CD4-positive, CD25-positive, alpha-beta regulatory T cell (primary cell): ENCODE data around the gene TMEM225. TPM values are rescaled to one million over a fixed set of nuclear protein-coding genes. Genes with fewer than 3 reads are reported as not detected.

Experiments
- ATAC-seq, 2 donors: fragments of 150-1000 bp; cut with Tn5 transposase; one replicate each; pipeline ENCODE4 v1.10.0; 2021; ENCODE audit warnings: low read depth in 2 of 2, moderate number of reproducible peaks in 2 of 2, moderate library complexity in 1 of 2
- DNase-seq, 3 donors: peaks; one replicate each; pipeline versions ENCODE4 v3.0.0 to v3.0.0-alpha.2; 2012 to 2022; ENCODE audit warnings: mixed read lengths in 1 of 3
- H3K27ac ChIP-seq: one replicate; pipeline ENCODE4 v1.7.0; 2013; ENCODE audit warnings: mild to moderate bottlenecking, low read length; ENCODE audit not compliant: insufficient read depth, poor library complexity, severe bottlenecking
- H3K27me3 ChIP-seq: one replicate; pipeline ENCODE4 v1.7.0; 2013; ENCODE audit warnings: low read length; ENCODE audit not compliant: control insufficient read depth, insufficient read depth
- H3K36me3 ChIP-seq: one replicate; pipeline ENCODE4 v1.7.0; 2013; ENCODE audit warnings: mild to moderate bottlenecking, low read length, moderate library complexity; ENCODE audit not compliant: control insufficient read depth, insufficient read depth
- H3K4me1 ChIP-seq: 2 replicates; pipeline ENCODE4 v1.7.0; 2013; ENCODE audit warnings: mild to moderate bottlenecking, low read length; ENCODE audit not compliant: insufficient read depth, control insufficient read depth, poor library complexity, severe bottlenecking
- H3K4me3 ChIP-seq: one replicate; pipeline ENCODE4 v1.7.0; 2013; ENCODE audit warnings: low read depth, mild to moderate bottlenecking, low read length, moderate library complexity
- H3K9me3 ChIP-seq, 2 experiments: 1 replicate in 1 of 2; 2 replicates in 1 of 2; pipeline ENCODE4 v1.7.0; 2013; ENCODE audit warnings: low read length in 2 of 2, mild to moderate bottlenecking in 1 of 2, moderate library complexity in 1 of 2; ENCODE audit not compliant: control insufficient read depth in 2 of 2
- H3K27ac Mint-ChIP-seq, 3 donors: one replicate each; pipeline ENCODE4 v1.8.0; 2020 to 2022; ENCODE audit warnings: mild to moderate bottlenecking in 3 of 3, mixed read lengths in 3 of 3, moderate library complexity in 2 of 3
- H3K27me3 Mint-ChIP-seq: one replicate; pipeline ENCODE4 v1.8.0; 2022; ENCODE audit warnings: mild to moderate bottlenecking, mixed read lengths
- H3K36me3 Mint-ChIP-seq: one replicate; pipeline ENCODE4 v1.8.0; 2020; ENCODE audit warnings: mixed read lengths
- H3K4me1 Mint-ChIP-seq, 4 donors: one replicate each; pipeline ENCODE4 v1.8.0; 2020 to 2022; ENCODE audit warnings: mixed read lengths in 4 of 4, mild to moderate bottlenecking in 1 of 4
- H3K4me3 Mint-ChIP-seq, 4 donors: one replicate each; pipeline ENCODE4 v1.8.0; 2020 to 2022; ENCODE audit warnings: mild to moderate bottlenecking in 4 of 4, mixed read lengths in 4 of 4, moderate library complexity in 3 of 4
- H3K9me3 Mint-ChIP-seq, 7 donors: one replicate each; pipeline ENCODE4 v1.8.0; 2020 to 2022; ENCODE audit warnings: mixed read lengths in 7 of 7, mild to moderate bottlenecking in 3 of 7, moderate library complexity in 2 of 7
- polyA plus RNA-seq, 4 donors: library from polyadenylated mRNA; unstranded; fragments of 300-500 nt; fragmentation: Illumina TruSeq; gene quantifications; one replicate each; pipeline ENCODE4 v1.2.3, GENCODE V29; 2021
- total RNA-seq: library from RNA; stranded (reverse); gene quantifications from one replicate; pipeline ENCODE4 v1.2.3, GENCODE V29; 2022

TMEM225 gene
- total RNA-seq (not detected), polyA plus RNA-seq (not detected)

- Mint-ChIP-seq H3K27ac (no peak within 1 kb of the TSS), H3K36me3 (no peaks in the 10 kb centered on the region), H3K9me3 (peaks cover 0 to 2% (median 0%) of the 10 kb centered on the region in 7 donors), H3K4me3 (no peak within 1 kb of the TSS), H3K27me3 (no peaks in the 10 kb centered on the region), H3K4me1 (no peaks in the 10 kb centered on the region)
- no peaks in the 10 kb centered on the region for H3K9me3 ChIP-seq
- no peaks in the 10 kb centered on the region for H3K36me3 ChIP-seq
- H3K27ac ChIP-seq = no peak within 1 kb of the TSS
- no peaks in the 10 kb centered on the region for H3K4me1 ChIP-seq
- DNase-seq (no peak), ATAC-seq (no peak)
- no peak within 1 kb of the TSS for H3K4me3 ChIP-seq
- no peaks in the 10 kb centered on the region for H3K27me3 ChIP-seq
These were observed at the start of gene TMEM225 for GRCh38 chr11:123885570-123885969. TSS of gene TMEM225 (minus strand) at chr11:123885670. CDS start at chr11:123885425, 245 bp downstream.

GRCh38 chr11:123924027-123924426 is 38.6 kb upstream of the TMEM225 start:
- H3K4me1 Mint-ChIP-seq = no peaks in the 10 kb centered on the region
- Histone ChIP-seq H3K4me3 (no peak overlapping the region), H3K9me3 (no peaks in the 10 kb centered on the region), H3K27ac (no peak overlapping the region), H3K36me3 (no peaks in the 10 kb centered on the region), H3K4me1 (no peaks in the 10 kb centered on the region), H3K27me3 (no peaks in the 10 kb centered on the region)
- H3K4me3 Mint-ChIP-seq = no peak overlapping the region
- no peaks in the 10 kb centered on the region for H3K36me3 Mint-ChIP-seq
- DNase-seq = no peak
- no peak overlapping the region for H3K27ac Mint-ChIP-seq
- no peaks in the 10 kb centered on the region for H3K27me3 Mint-ChIP-seq
- peaks cover 0 to 4% (median 0%) of the 10 kb centered on the region in 7 donors for H3K9me3 Mint-ChIP-seq
- ATAC-seq = no peak

GRCh38 chr11:123920943-123921342 is 35.5 kb upstream of the TMEM225 start:
- H3K9me3 Mint-ChIP-seq = peaks cover 0 to 4% (median 0%) of the 10 kb centered on the region in 7 donors
- H3K27ac Mint-ChIP-seq = no peak overlapping the region

GRCh38 chr11:123905826-123906225 is 20.4 kb upstream of the TMEM225 start:
- Histone ChIP-seq H3K27ac (no peak overlapping the region), H3K4me1 (no peaks in the 10 kb centered on the region), H3K36me3 (no peaks in the 10 kb centered on the region), H3K4me3 (no peak overlapping the region), H3K9me3 (no peaks in the 10 kb centered on the region), H3K27me3 (no peaks in the 10 kb centered on the region)
- ATAC-seq = no peak
- no peaks in the 10 kb centered on the region for H3K36me3 Mint-ChIP-seq
- no peaks in the 10 kb centered on the region for H3K27me3 Mint-ChIP-seq
- H3K9me3 Mint-ChIP-seq = peaks cover 0 to 2% (median 0%) of the 10 kb centered on the region in 7 donors
- no peak for DNase-seq
- no peaks in the 10 kb centered on the region for H3K4me1 Mint-ChIP-seq
- H3K27ac Mint-ChIP-seq = no peak overlapping the region
- H3K4me3 Mint-ChIP-seq = no peak overlapping the region

More at GRCh38 chr11:123920943-123921342, 35.5 kb upstream of the TMEM225 start:
- H3K27me3 Mint-ChIP-seq = no peaks in the 10 kb centered on the region
- H3K4me1 Mint-ChIP-seq = no peaks in the 10 kb centered on the region
- Histone ChIP-seq H3K36me3 (no peaks in the 10 kb centered on the region), H3K4me1 (no peaks in the 10 kb centered on the region), H3K27ac (no peak overlapping the region), H3K27me3 (no peaks in the 10 kb centered on the region), H3K4me3 (no peak overlapping the region), H3K9me3 (no peaks in the 10 kb centered on the region)
- no peak for DNase-seq
- H3K4me3 Mint-ChIP-seq = no peak overlapping the region
- no peaks in the 10 kb centered on the region for H3K36me3 Mint-ChIP-seq
- no peak for ATAC-seq

- H3K9me3 ChIP-seq = no peaks in the 10 kb centered on the region
- H3K27ac ChIP-seq = no peak overlapping the region
- ATAC-seq (no peak), DNase-seq (no peak)
- Mint-ChIP-seq H3K4me3 (no peak overlapping the region), H3K4me1 (no peaks in the 10 kb centered on the region), H3K36me3 (no peaks in the 10 kb centered on the region), H3K27me3 (no peaks in the 10 kb centered on the region), H3K27ac (no peak overlapping the region), H3K9me3 (peaks cover 0 to 2% (median 0%) of the 10 kb centered on the region in 7 donors)
- no peaks in the 10 kb centered on the region for H3K27me3 ChIP-seq
- no peaks in the 10 kb centered on the region for H3K36me3 ChIP-seq
- no peak overlapping the region for H3K4me3 ChIP-seq
- H3K4me1 ChIP-seq = no peaks in the 10 kb centered on the region
These were observed 19.5 kb upstream of the TMEM225 start for GRCh38 chr11:123904932-123905331.

- DNase-seq = no peak
- no peaks in the 10 kb centered on the region for H3K9me3 ChIP-seq
- no peaks in the 10 kb centered on the region for H3K36me3 ChIP-seq
- no peak overlapping the region for H3K4me3 ChIP-seq
- no peaks in the 10 kb centered on the region for H3K27me3 ChIP-seq
- no peaks in the 10 kb centered on the region for H3K27me3 Mint-ChIP-seq
- no peaks in the 10 kb centered on the region for H3K4me1 Mint-ChIP-seq
- no peaks in the 10 kb centered on the region for H3K36me3 Mint-ChIP-seq
- no peak overlapping the region for H3K27ac Mint-ChIP-seq
- H3K9me3 Mint-ChIP-seq = peaks cover 0 to 1% (median 0%) of the 10 kb centered on the region in 7 donors
- no peaks in the 10 kb centered on the region for H3K4me1 ChIP-seq
- no peak overlapping the region for H3K4me3 Mint-ChIP-seq
- ATAC-seq = no peak
- H3K27ac ChIP-seq = no peak overlapping the region
These were observed 18.5 kb upstream of the TMEM225 start for GRCh38 chr11:123903932-123904331.

GRCh38 chr11:123901867-123902266 is 16.4 kb upstream of the TMEM225 start, which contains the start of gene OR8D4:
TSS of gene OR8D4 (plus strand) at chr11:123902167. CDS start at chr11:123906432, 4,265 bp downstream.
- DNase-seq (no peak), ATAC-seq (no peak)
- Histone ChIP-seq H3K4me3 (no peak within 1 kb of the TSS), H3K9me3 (no peaks in the 10 kb centered on the region), H3K36me3 (no peaks in the 10 kb centered on the region), H3K4me1 (no peaks in the 10 kb centered on the region), H3K27ac (no peak within 1 kb of the TSS), H3K27me3 (no peaks in the 10 kb centered on the region)
- H3K36me3 Mint-ChIP-seq = no peaks in the 10 kb centered on the region
- H3K4me3 Mint-ChIP-seq = no peak within 1 kb of the TSS
- no peaks in the 10 kb centered on the region for H3K9me3 Mint-ChIP-seq
- H3K27me3 Mint-ChIP-seq = no peaks in the 10 kb centered on the region
- H3K4me1 Mint-ChIP-seq = no peaks in the 10 kb centered on the region
- H3K27ac Mint-ChIP-seq = no peak within 1 kb of the TSS

GRCh38 chr11:123899792-123900191 is 14.3 kb upstream of the TMEM225 start:
- H3K4me3 ChIP-seq = no peak overlapping the region
- Mint-ChIP-seq H3K4me1 (no peaks in the 10 kb centered on the region), H3K4me3 (no peak overlapping the region), H3K27ac (no peak overlapping the region), H3K36me3 (no peaks in the 10 kb centered on the region), H3K9me3 (peaks cover 0 to 2% (median 0%) of the 10 kb centered on the region in 7 donors), H3K27me3 (no peaks in the 10 kb centered on the region)
- DNase-seq (no peak), ATAC-seq (no peak)
- no peaks in the 10 kb centered on the region for H3K27me3 ChIP-seq
- no peaks in the 10 kb centered on the region for H3K9me3 ChIP-seq
- H3K4me1 ChIP-seq = no peaks in the 10 kb centered on the region
- H3K27ac ChIP-seq = no peak overlapping the region
- H3K36me3 ChIP-seq = no peaks in the 10 kb centered on the region
